Measurements from ENCODE around the gene GCNT1.
A peak's percentile ranks its signal among the peaks of the same experiment; 100 is the strongest.

GCNT1 gene

GRCh38 chr9:76443887-76444286 is 15.1 kb upstream of the GCNT1 start:
- no peak for TF ChIP-seq CTCF (IDR thresholded peaks at IDR 0.05; ENCODE audit: low read depth, low read length)
- no peak overlapping the region for H3K4me3 ChIP-seq (ENCODE audit: low read depth, low read length)
- in situ Hi-C loops (cut with HindIII; ENCODE audit: low sequenced_read_pairs) = no loop called here
- no peak for DNase-seq (ENCODE audit: low read depth, low spot score)

- H3K4me3 ChIP-seq (ENCODE audit: low read depth, low read length) = no peak overlapping the region
- in situ Hi-C loops (cut with HindIII; ENCODE audit: low sequenced_read_pairs) = no loop called here
Measured at GRCh38 chr9:76444322-76444929, 14.6 kb upstream of the GCNT1 start.

GRCh38 chr9:76445976-76446375 is 13.0 kb upstream of the GCNT1 start:
- no peak for TF ChIP-seq CTCF (IDR thresholded peaks at IDR 0.05; ENCODE audit: low read depth, low read length)
- H3K4me3 ChIP-seq (ENCODE audit: low read depth, low read length) = no peak overlapping the region
- in situ Hi-C loops (cut with HindIII; ENCODE audit: low sequenced_read_pairs) = no loop called here
- no peak for DNase-seq (ENCODE audit: low read depth, low spot score)

More at GRCh38 chr9:76444322-76444929, 14.6 kb upstream of the GCNT1 start:
- DNase-seq (ENCODE audit: low read depth, low spot score) = no peak
- TF ChIP-seq CTCF (IDR thresholded peaks at IDR 0.05; ENCODE audit: low read depth, low read length) = no peak

GRCh38 chr9:76448501-76448900 is 10.5 kb upstream of the GCNT1 start:
- in situ Hi-C loops (cut with HindIII; ENCODE audit: low sequenced_read_pairs) = no loop called here
- DNase-seq (ENCODE audit: low read depth, low spot score) = no peak
- TF ChIP-seq CTCF (IDR thresholded peaks at IDR 0.05; ENCODE audit: low read depth, low read length) = no peak
- H3K4me3 ChIP-seq (ENCODE audit: low read depth, low read length) = no peak overlapping the region

GRCh38 chr9:76451234-76451633 is 7.7 kb upstream of the GCNT1 start:
- in situ Hi-C loops (cut with HindIII; ENCODE audit: low sequenced_read_pairs) = no loop called here
- no peak for TF ChIP-seq CTCF (IDR thresholded peaks at IDR 0.05; ENCODE audit: low read depth, low read length)
- no peak overlapping the region for H3K4me3 ChIP-seq (ENCODE audit: low read depth, low read length)
- DNase-seq (ENCODE audit: low read depth, low spot score) = peak; percentile 82

GRCh38 chr9:76452839-76453238 is 6.1 kb upstream of the GCNT1 start:
- no peak for TF ChIP-seq CTCF (IDR thresholded peaks at IDR 0.05; ENCODE audit: low read depth, low read length)
- in situ Hi-C loops (cut with HindIII; ENCODE audit: low sequenced_read_pairs) = no loop called here
- DNase-seq (ENCODE audit: low read depth, low spot score) = no peak
- H3K4me3 ChIP-seq (ENCODE audit: low read depth, low read length) = no peak overlapping the region

Measured in astrocyte of the spinal cord (primary cell).